Thoracic aorta endothelial cell (primary cell): Measurements from ENCODE around the gene NTN4. TPM values are rescaled to one million over a fixed set of nuclear protein-coding genes. Genes with fewer than 3 reads are reported as not detected.

Experiments used
- small RNA-seq: library from RNA; depleted of rRNA; stranded (forward); fragments of <200 nt; gene quantifications from one replicate; pipeline ENCODE3, GENCODE V24; 2012
- total RNA-seq: library from RNA; depleted of rRNA; stranded (reverse); fragments of >200 nt; gene quantifications from 2 replicates; pipeline ENCODE4 v1.2.3, GENCODE V29; 2012

NTN4 gene
- total RNA-seq = 68.2 and 72.9 TPM in 2 replicates

DNA sequence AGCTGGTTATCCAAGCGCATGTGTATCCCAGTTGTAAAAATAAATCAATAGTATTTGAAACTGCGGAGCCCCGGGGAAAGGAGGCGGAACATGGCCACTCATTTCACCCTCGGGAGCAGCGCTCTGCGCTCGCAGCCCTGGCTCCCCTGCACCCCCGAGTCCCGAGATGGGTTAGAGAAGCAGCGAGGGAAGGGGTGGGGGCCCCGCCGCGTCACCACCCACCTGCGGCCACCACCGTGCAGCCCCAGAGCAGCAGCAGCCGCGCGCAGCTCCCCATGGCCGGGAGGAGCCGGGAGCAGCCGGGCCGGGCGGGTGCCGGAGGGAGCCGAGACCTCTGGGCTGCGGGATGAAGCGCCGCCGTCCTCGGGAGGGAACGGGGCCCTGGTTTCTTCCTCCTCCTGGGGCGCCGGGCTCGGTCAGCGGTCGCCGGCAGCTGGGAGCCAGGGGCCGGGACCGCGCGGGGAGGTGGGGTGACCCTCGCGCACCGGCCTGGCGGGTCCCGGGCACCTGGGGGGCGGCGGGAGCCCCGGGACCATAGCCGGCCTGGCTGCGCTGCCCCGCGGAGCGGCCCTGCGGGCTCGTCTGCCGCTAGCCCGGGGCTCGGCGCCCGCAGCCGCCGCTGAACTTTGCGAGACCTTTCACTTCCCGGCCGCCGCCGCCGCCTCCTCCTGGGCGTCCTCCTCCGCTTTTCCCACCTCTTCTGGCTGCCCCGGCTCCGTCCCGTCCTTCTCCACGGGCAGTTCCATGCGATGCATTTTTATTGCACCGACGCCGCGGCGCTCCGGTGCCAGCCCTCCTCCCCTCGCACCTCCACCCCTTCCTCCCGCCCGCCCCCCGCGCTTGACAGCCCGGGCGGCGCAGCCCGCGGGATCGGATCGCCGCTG is at the start of gene NTN4:
Gene NTN4 (minus strand): TSS at position 732 of the 884 bp plus-strand sequence. CDS start 455 bp downstream, at position 277.

Small RNA genes within 50 kb of the gene (small RNA-seq; reads per million reads assigned to genes)
- gene RF00019 (not detected), gene RNU6-247P (not detected)

Other genes starting within 250 kb of the NTN4 start
- 0.27 and 1.7 TPM in 2 replicates for gene USP44, start 239.3 kb downstream of the NTN4 start, total RNA-seq
- 20.9 and 21.3 TPM in 2 replicates for gene SNRPF, start 68.2 kb upstream of the NTN4 start, total RNA-seq
- gene CCDC38, start 151.8 kb upstream of the NTN4 start, total RNA-seq = 0.07 and 0.13 TPM in 2 replicates
- gene AMDHD1, start 152.6 kb upstream of the NTN4 start, total RNA-seq = 0.13 and 0.14 TPM in 2 replicates
- gene HAL, start 205.6 kb upstream of the NTN4 start, total RNA-seq = under 0.01 and 0.29 TPM in 2 replicates
- gene LTA4H, start 244.8 kb upstream of the NTN4 start, total RNA-seq = 101 and 104 TPM in 2 replicates